HUES48 (cell line): Measurements from ENCODE around the gene OR10P1.
"Not testable (repeated sequence)": the region's sequence is repeated elsewhere in the genome, so short reads cannot be mapped to it uniquely, and the experiment has no call there.

Experiments used
- H3K27ac ChIP-seq: one replicate; pipeline ENCODE4 v1.7.0; 2013; ENCODE audit warnings: low read depth, low read length, inconsistent platforms
- H3K27me3 ChIP-seq: 2 replicates; pipeline ENCODE4 v1.6.1; 2013; ENCODE audit warnings: mild to moderate bottlenecking, low read length; ENCODE audit not compliant: control insufficient read depth, insufficient read depth
- H3K36me3 ChIP-seq: 2 replicates; pipeline ENCODE4 v1.6.1; 2013; ENCODE audit warnings: low read length; ENCODE audit not compliant: control insufficient read depth, insufficient read depth
- H3K4me1 ChIP-seq: 2 replicates; pipeline ENCODE4 v1.6.1; 2013; ENCODE audit warnings: mild to moderate bottlenecking, low read length; ENCODE audit not compliant: control insufficient read depth, insufficient read depth
- H3K4me3 ChIP-seq: 2 replicates; pipeline ENCODE4 v1.5.1; 2013; ENCODE audit warnings: mild to moderate bottlenecking, low read depth, low read length
- H3K9ac ChIP-seq: 2 replicates; pipeline ENCODE4 v1.6.1; 2013; ENCODE audit warnings: mild to moderate bottlenecking, low read depth, low read length, moderate library complexity
- H3K9me3 ChIP-seq: 2 replicates; pipeline ENCODE4 v1.6.1; 2013; ENCODE audit warnings: low read length; ENCODE audit not compliant: control insufficient read depth, insufficient read depth

OR10P1 gene

GRCh38 chr12:55636853-55637252 lies at the start of gene OR10P1:
TSS of gene OR10P1 (plus strand) at chr12:55636892. CDS start at chr12:55636892, 0 bp downstream.
- Histone ChIP-seq H3K4me1 (no peaks in the 10 kb centered on the region), H3K4me3 (no peak within 1 kb of the TSS), H3K9me3 (no peaks in the 10 kb centered on the region), H3K36me3 (no peaks in the 10 kb centered on the region), H3K27me3 (no peaks in the 10 kb centered on the region), H3K27ac (no peak within 1 kb of the TSS), H3K9ac (no peak within 1 kb of the TSS)

- H3K4me3 ChIP-seq, H3K9ac ChIP-seq, H3K27me3 ChIP-seq, H3K4me1 ChIP-seq, H3K9me3 ChIP-seq, H3K36me3 ChIP-seq, H3K27ac ChIP-seq: not testable (repeated sequence)
These were observed 46.5 kb upstream of the OR10P1 start for GRCh38 chr12:55590152-55590551.

GRCh38 chr12:55607821-55608594 lies 28.7 kb upstream of the OR10P1 start:
- Histone ChIP-seq H3K36me3 (no peaks in the 10 kb centered on the region), H3K27ac (no peak overlapping the region), H3K9ac (no peak overlapping the region), H3K4me3 (no peak overlapping the region), H3K9me3 (no peaks in the 10 kb centered on the region), H3K4me1 (no peaks in the 10 kb centered on the region), H3K27me3 (no peaks in the 10 kb centered on the region)

- Histone ChIP-seq H3K36me3 (no peaks in the 10 kb centered on the region), H3K9me3 (no peaks in the 10 kb centered on the region), H3K4me1 (no peaks in the 10 kb centered on the region), H3K27me3 (no peaks in the 10 kb centered on the region), H3K9ac (no peak overlapping the region), H3K4me3 (no peak overlapping the region), H3K27ac (no peak overlapping the region)
These were observed 26.1 kb upstream of the OR10P1 start for GRCh38 chr12:55610598-55610997.

- Histone ChIP-seq H3K36me3 (no peaks in the 10 kb centered on the region), H3K27me3 (no peaks in the 10 kb centered on the region), H3K4me3 (no peak overlapping the region), H3K9me3 (peaks cover 17% of the 10 kb centered on the region), H3K9ac (no peak overlapping the region), H3K4me1 (no peaks in the 10 kb centered on the region), H3K27ac (no peak overlapping the region)
These were observed 24.0 kb upstream of the OR10P1 start for GRCh38 chr12:55612646-55613045.

- Histone ChIP-seq H3K4me1 (no peaks in the 10 kb centered on the region), H3K4me3 (no peak overlapping the region), H3K36me3 (no peaks in the 10 kb centered on the region), H3K27ac (no peak overlapping the region), H3K9me3 (peaks cover 20% of the 10 kb centered on the region), H3K27me3 (no peaks in the 10 kb centered on the region), H3K9ac (no peak overlapping the region)
These were observed 21.9 kb upstream of the OR10P1 start for GRCh38 chr12:55614764-55615163.

- Histone ChIP-seq H3K4me1 (no peaks in the 10 kb centered on the region; the same call in 1 of the 2 replicates), H3K9ac (no peak overlapping the region), H3K27ac (no peak overlapping the region), H3K36me3 (no peaks in the 10 kb centered on the region), H3K4me3 (no peak overlapping the region), H3K27me3 (no peaks in the 10 kb centered on the region), H3K9me3 (peaks cover 20% of the 10 kb centered on the region)
These were observed 17.1 kb upstream of the OR10P1 start for GRCh38 chr12:55619354-55620138.

GRCh38 chr12:55624056-55624455 lies 12.6 kb upstream of the OR10P1 start:
- no peak overlapping the region for H3K4me3 ChIP-seq
- no peaks in the 10 kb centered on the region; the same call in 1 of the 2 replicates for H3K4me1 ChIP-seq
- no peaks in the 10 kb centered on the region for H3K36me3 ChIP-seq
- H3K27me3 ChIP-seq, result no peaks in the 10 kb centered on the region
- no peaks in the 10 kb centered on the region for H3K9me3 ChIP-seq
- H3K27ac ChIP-seq, result no peak overlapping the region
- H3K9ac ChIP-seq, result no peak overlapping the region

GRCh38 chr12:55626154-55626553 lies 10.5 kb upstream of the OR10P1 start:
- no peaks in the 10 kb centered on the region for H3K27me3 ChIP-seq
- no peak overlapping the region for H3K27ac ChIP-seq

GRCh38 chr12:55629058-55629841 lies 7.4 kb upstream of the OR10P1 start:
- H3K4me1 ChIP-seq, result no peaks in the 10 kb centered on the region
- no peak overlapping the region for H3K4me3 ChIP-seq
- no peaks in the 10 kb centered on the region for H3K9me3 ChIP-seq
- H3K27ac ChIP-seq, result no peak overlapping the region
- no peak overlapping the region for H3K9ac ChIP-seq
- no peaks in the 10 kb centered on the region for H3K27me3 ChIP-seq
- no peaks in the 10 kb centered on the region for H3K36me3 ChIP-seq

More at GRCh38 chr12:55626154-55626553, 10.5 kb upstream of the OR10P1 start:
- Histone ChIP-seq H3K9ac (no peak overlapping the region), H3K9me3 (no peaks in the 10 kb centered on the region), H3K4me1 (no peaks in the 10 kb centered on the region), H3K36me3 (no peaks in the 10 kb centered on the region), H3K4me3 (no peak overlapping the region)
